Panc1 (cell line): ENCODE data around the gene CNIH1. TPM values are rescaled to one million over a fixed set of nuclear protein-coding genes. Genes with fewer than 3 reads are reported as not detected.

Experiments
- ATAC-seq: fragments of 200-7000 bp; cut with Tn5 transposase; 2 replicates; pipeline ENCODE4 v1.9.1; 2020; ENCODE audit warnings: mild to moderate bottlenecking, moderate library complexity
- BruUV-seq: library from RNA; stranded (reverse); fragments of 400-500 nt; replicated peaks from 2 replicates; lab custom pipeline; 2021; lab: Mats Ljungman, UMichigan
- CTCF ChIA-PET: fragments of 300-600 bp; sonication (Branson Sonifier 250); formaldehyde crosslinking; loops from one replicate; lab custom pipeline; 2022; ENCODE audit warnings: antibody characterized with exemption; lab: Charles Lee
- POLR2A ChIA-PET: fragments of 300-600 bp; sonication (Branson Sonifier 250); formaldehyde crosslinking; loops from one replicate; lab custom pipeline; 2022; ENCODE audit warnings: antibody characterized with exemption; lab: Charles Lee
- DNase-seq: peaks from one replicate; pipeline ENCODE4 v3.0.0-alpha.2; 2010; ENCODE audit warnings: low read depth, low spot score
- H3K27ac ChIP-seq: 2 replicates; pipeline ENCODE4 v1.5.1; 2011; ENCODE audit warnings: mild to moderate bottlenecking, low read length, inconsistent platforms
- H3K27me3 ChIP-seq: fragments of 200-500 bp; sonication (Bioruptor generic); 2 replicates; pipeline ENCODE4 v1.6.0; 2014; ENCODE audit warnings: low read length, inconsistent platforms; ENCODE audit not compliant: control insufficient read depth, insufficient read depth
- H3K36me3 ChIP-seq: fragments of 200-500 bp; sonication (Bioruptor generic); 2 replicates; pipeline ENCODE4 v1.5.1; 2014; ENCODE audit warnings: inconsistent platforms, mild to moderate bottlenecking, low read length, moderate library complexity; ENCODE audit not compliant: control insufficient read depth, insufficient read depth
- H3K4me1 ChIP-seq: 2 replicates; pipeline ENCODE4 v1.5.1; 2011; ENCODE audit warnings: inconsistent platforms, mild to moderate bottlenecking, low read length, moderate library complexity; ENCODE audit not compliant: control insufficient read depth, insufficient read depth
- H3K4me3 ChIP-seq, 2 experiments: 2 replicates each; pipeline ENCODE4 v1.5.1; 2011 to 2012; ENCODE audit warnings: low read depth in 2 of 2, low read length in 2 of 2, mild to moderate bottlenecking in 2 of 2, inconsistent platforms in 1 of 2, moderate library complexity in 1 of 2
- H3K9me3 ChIP-seq: fragments of 200-500 bp; sonication (Bioruptor generic); 2 replicates; pipeline ENCODE4 v1.5.1; 2014; ENCODE audit warnings: low read depth, mild to moderate bottlenecking, inconsistent platforms, low read length, moderate library complexity; ENCODE audit not compliant: control insufficient read depth, insufficient read depth
- POLR2AphosphoS5 ChIP-seq: IDR thresholded peaks from 2 replicates; pipeline ENCODE4 v1.6.1; 2012; ENCODE audit warnings: mild to moderate bottlenecking, low read depth, low read length, moderate library complexity
- SIN3A ChIP-seq: IDR thresholded peaks from 2 replicates; pipeline ENCODE4 v1.6.1; 2012; ENCODE audit warnings: low read depth, mild to moderate bottlenecking, low read length, moderate library complexity, borderline replicate concordance; ENCODE audit not compliant: insufficient read depth
- TCF7L2 ChIP-seq: IDR thresholded peaks from 2 replicates; pipeline ENCODE4 v1.6.1; 2011; ENCODE audit warnings: mild to moderate bottlenecking, low read depth, low read length, inconsistent platforms
- in situ Hi-C: cut with HindIII; loops from 2 replicates; pipeline ENCODE4 v1.10.0; 2016; ENCODE audit warnings: low sequenced_read_pairs, low pct_unique_long_range_greater_than_20kb
- intact Hi-C: fragments of 100-400 bp; cut with micrococcal nuclease; formaldehyde crosslinking; loops from one replicate; pipeline ENCODE4 v1.10.0; 2022; ENCODE audit not compliant: unreplicated experiment
- total RNA-seq: library from RNA; stranded (reverse); gene quantifications from one replicate; pipeline ENCODE4 v1.2.1, GENCODE V29; 2021; ENCODE audit not compliant: unreplicated experiment
- TF ChIP-seq, protein P1 (sequence below): fragments of 450-650 bp; IDR thresholded peaks from 2 replicates; pipeline ENCODE4 v1.5.1; 2017; ENCODE audit warnings: mild to moderate bottlenecking
- TF ChIP-seq, protein P2 (sequence below), 2 experiments: IDR thresholded peaks; 2 replicates each; pipeline ENCODE4 v1.6.1; 2011 to 2012; ENCODE audit warnings: low read depth in 2 of 2, control low read depth in 1 of 2, low read length in 1 of 2, mild to moderate bottlenecking in 1 of 2, moderate library complexity in 1 of 2; ENCODE audit not compliant: insufficient read depth in 1 of 2

The CNIH1 gene
- total RNA-seq, 1 experiment from 2014 or later: 83.7 TPM

DNA sequence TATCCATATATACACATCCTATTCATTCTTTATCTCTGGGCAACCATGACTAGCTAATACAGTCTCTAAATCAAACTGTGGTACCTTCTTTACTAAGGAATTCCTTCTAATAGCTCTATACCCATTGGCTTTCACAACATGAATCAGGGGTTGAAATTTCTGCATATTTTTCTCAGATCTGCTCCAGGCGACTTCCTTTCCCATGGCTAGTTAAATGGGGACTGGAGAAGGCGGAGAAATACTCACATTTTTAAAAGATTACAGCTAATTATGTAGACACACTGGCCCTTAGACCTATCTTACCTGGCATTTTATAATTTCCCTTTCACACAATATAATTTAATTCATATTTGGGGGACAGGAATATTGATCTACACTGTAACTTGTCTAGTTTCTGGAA is 45.5 kb downstream of the CNIH1 start:
- H3K36me3 ChIP-seq: peaks cover 3% of the 10 kb centered on the region
- H3K27ac ChIP-seq: no peak overlapping the region
- no peak overlapping the region for H3K4me3 ChIP-seq
- ChIA-PET POLR2A (no interaction called here), CTCF (no interaction called here)
- TF ChIP-seq POLR2AphosphoS5 (no peak), SIN3A (no peak), TCF7L2 (no peak)
- TF ChIP-seq, protein P1, sequence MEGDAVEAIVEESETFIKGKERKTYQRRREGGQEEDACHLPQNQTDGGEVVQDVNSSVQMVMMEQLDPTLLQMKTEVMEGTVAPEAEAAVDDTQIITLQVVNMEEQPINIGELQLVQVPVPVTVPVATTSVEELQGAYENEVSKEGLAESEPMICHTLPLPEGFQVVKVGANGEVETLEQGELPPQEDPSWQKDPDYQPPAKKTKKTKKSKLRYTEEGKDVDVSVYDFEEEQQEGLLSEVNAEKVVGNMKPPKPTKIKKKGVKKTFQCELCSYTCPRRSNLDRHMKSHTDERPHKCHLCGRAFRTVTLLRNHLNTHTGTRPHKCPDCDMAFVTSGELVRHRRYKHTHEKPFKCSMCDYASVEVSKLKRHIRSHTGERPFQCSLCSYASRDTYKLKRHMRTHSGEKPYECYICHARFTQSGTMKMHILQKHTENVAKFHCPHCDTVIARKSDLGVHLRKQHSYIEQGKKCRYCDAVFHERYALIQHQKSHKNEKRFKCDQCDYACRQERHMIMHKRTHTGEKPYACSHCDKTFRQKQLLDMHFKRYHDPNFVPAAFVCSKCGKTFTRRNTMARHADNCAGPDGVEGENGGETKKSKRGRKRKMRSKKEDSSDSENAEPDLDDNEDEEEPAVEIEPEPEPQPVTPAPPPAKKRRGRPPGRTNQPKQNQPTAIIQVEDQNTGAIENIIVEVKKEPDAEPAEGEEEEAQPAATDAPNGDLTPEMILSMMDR: no peak
- TF ChIP-seq, protein P2, sequence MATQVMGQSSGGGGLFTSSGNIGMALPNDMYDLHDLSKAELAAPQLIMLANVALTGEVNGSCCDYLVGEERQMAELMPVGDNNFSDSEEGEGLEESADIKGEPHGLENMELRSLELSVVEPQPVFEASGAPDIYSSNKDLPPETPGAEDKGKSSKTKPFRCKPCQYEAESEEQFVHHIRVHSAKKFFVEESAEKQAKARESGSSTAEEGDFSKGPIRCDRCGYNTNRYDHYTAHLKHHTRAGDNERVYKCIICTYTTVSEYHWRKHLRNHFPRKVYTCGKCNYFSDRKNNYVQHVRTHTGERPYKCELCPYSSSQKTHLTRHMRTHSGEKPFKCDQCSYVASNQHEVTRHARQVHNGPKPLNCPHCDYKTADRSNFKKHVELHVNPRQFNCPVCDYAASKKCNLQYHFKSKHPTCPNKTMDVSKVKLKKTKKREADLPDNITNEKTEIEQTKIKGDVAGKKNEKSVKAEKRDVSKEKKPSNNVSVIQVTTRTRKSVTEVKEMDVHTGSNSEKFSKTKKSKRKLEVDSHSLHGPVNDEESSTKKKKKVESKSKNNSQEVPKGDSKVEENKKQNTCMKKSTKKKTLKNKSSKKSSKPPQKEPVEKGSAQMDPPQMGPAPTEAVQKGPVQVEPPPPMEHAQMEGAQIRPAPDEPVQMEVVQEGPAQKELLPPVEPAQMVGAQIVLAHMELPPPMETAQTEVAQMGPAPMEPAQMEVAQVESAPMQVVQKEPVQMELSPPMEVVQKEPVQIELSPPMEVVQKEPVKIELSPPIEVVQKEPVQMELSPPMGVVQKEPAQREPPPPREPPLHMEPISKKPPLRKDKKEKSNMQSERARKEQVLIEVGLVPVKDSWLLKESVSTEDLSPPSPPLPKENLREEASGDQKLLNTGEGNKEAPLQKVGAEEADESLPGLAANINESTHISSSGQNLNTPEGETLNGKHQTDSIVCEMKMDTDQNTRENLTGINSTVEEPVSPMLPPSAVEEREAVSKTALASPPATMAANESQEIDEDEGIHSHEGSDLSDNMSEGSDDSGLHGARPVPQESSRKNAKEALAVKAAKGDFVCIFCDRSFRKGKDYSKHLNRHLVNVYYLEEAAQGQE (IDR thresholded peaks at IDR 0.05; ENCODE audit: insufficient read depth in 1 of 2, low read depth in 2 of 2, low read length in 1 of 2): no peak
- no peaks in the 10 kb centered on the region for H3K27me3 ChIP-seq
- H3K4me1 ChIP-seq: peaks cover 4% of the 10 kb centered on the region; the same call in 1 of the 2 replicates
- ATAC-seq (no peak), DNase-seq (no peak)
- intact Hi-C loops (no loop called here), in situ Hi-C loops (no loop called here)
- no TSS peak for BruUV-seq
- H3K9me3 ChIP-seq: no peaks in the 10 kb centered on the region

DNA sequence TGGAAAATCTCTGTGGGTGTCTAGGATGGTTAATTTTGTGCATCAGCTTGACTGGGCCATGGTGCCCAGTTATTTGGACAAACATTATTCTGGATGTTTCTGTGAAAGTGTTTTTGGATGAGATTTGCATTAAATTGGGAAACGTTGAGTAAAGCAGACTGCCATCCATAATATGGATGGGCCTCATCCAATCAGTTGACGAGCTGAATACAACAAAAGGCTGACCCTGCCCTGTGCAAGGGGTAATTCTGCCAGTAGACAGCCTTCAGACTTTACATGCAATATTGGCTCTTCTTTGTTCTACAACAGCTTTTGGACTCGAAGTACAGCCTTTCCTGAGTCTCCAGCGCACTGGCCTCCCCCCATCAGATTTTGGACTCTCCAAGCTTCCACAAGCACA is 45.9 kb downstream of the CNIH1 start:
- Histone ChIP-seq H3K27me3 (no peaks in the 10 kb centered on the region), H3K27ac (no peak overlapping the region), H3K9me3 (no peaks in the 10 kb centered on the region), H3K4me3 (no peak overlapping the region), H3K36me3 (peaks cover 3% of the 10 kb centered on the region), H3K4me1 (peaks cover 4% of the 10 kb centered on the region; the same call in 1 of the 2 replicates)
- no TSS peak for BruUV-seq
- ChIA-PET CTCF (no interaction called here), POLR2A (no interaction called here)
- in situ Hi-C loops (no loop called here), intact Hi-C loops (no loop called here)
- TF ChIP-seq, protein P2 (IDR thresholded peaks at IDR 0.05; ENCODE audit: insufficient read depth in 1 of 2, low read depth in 2 of 2, low read length in 1 of 2): no peak
- TF ChIP-seq, protein P1: no peak
- TF ChIP-seq POLR2AphosphoS5: no peak
- no peak for TF ChIP-seq TCF7L2
- no peak for TF ChIP-seq SIN3A
- DNase-seq (no peak), ATAC-seq (no peak)
